GM21515 (cell line): ENCODE measurements around the gene DARS1.
"Not testable (repeated sequence)": the region's sequence is repeated elsewhere in the genome, so short reads cannot be mapped to it uniquely, and the experiment has no call there.

ENCODE experiments used
- ATAC-seq: cut with Tn5 transposase; IDR thresholded peaks from one replicate; pipeline ENCODE4 v1.9.1; 2021; ENCODE audit not compliant: unreplicated experiment

Gene DARS1

GRCh38 chr2:135890835-135891234 lies 94.6 kb downstream of the DARS1 start:
- no peak for ATAC-seq

GRCh38 chr2:135890149-135890548 lies 95.3 kb downstream of the DARS1 start:
- no peak for ATAC-seq

GRCh38 chr2:135888587-135888986 lies 96.8 kb downstream of the DARS1 start:
- not testable (repeated sequence) for ATAC-seq

GRCh38 chr2:135885709-135886108 lies 99.7 kb downstream of the DARS1 start:
- ATAC-seq: no peak

GRCh38 chr2:135882415-135882814 lies 103.0 kb downstream of the DARS1 start:
- ATAC-seq: no peak

- not testable (repeated sequence) for ATAC-seq
Observed at GRCh38 chr2:135876770-135877169, 108.7 kb downstream of the DARS1 start.

- peak; percentile 92 for ATAC-seq
Observed at GRCh38 chr2:135876066-135876711, 109.2 kb downstream of the DARS1 start, which contains the start of gene MCM6. Gene MCM6 (minus strand): TSS chr2:135876443. CDS start chr2:135876365, 78 bp downstream.

- peak; percentile 57 for ATAC-seq
Observed at GRCh38 chr2:135875491-135876065, 109.8 kb downstream of the DARS1 start.

- ATAC-seq: no peak
Observed at GRCh38 chr2:135874777-135875365, 110.6 kb downstream of the DARS1 start.

- ATAC-seq: no peak
Observed at GRCh38 chr2:135870571-135870970, 114.9 kb downstream of the DARS1 start.

- no peak for ATAC-seq
Observed at GRCh38 chr2:135863233-135863632, 122.2 kb downstream of the DARS1 start.

GRCh38 chr2:135862718-135863117 lies 122.7 kb downstream of the DARS1 start:
- ATAC-seq: no peak
